HG02885 (cell line): ENCODE data around the gene DLK2.
"Not testable (repeated sequence)": the region's sequence is repeated elsewhere in the genome, so short reads cannot be mapped to it uniquely, and the experiment has no call there.

Experiments used
- ATAC-seq: cut with Tn5 transposase; IDR thresholded peaks from one replicate; pipeline ENCODE4 v1.9.1; 2021; ENCODE audit warnings: mild to moderate bottlenecking; ENCODE audit not compliant: unreplicated experiment, poor library complexity

Gene DLK2

GRCh38 chr6:43455531-43456428 is at the start of gene DLK2:
Gene DLK2 (minus strand): TSS chr6:43455548. CDS start chr6:43454825, 723 bp downstream.
- ATAC-seq = peak; percentile 21

- no peak for ATAC-seq
Observed at GRCh38 chr6:43503443-43503842, 48.1 kb upstream of the DLK2 start.

GRCh38 chr6:43502666-43503065 is 47.3 kb upstream of the DLK2 start:
- ATAC-seq = no peak

GRCh38 chr6:43500921-43501320 is 45.6 kb upstream of the DLK2 start:
- ATAC-seq = no peak

GRCh38 chr6:43499028-43499815 is 43.9 kb upstream of the DLK2 start:
- no peak for ATAC-seq

- ATAC-seq = not testable (repeated sequence)
Observed at GRCh38 chr6:43498291-43498690, 42.9 kb upstream of the DLK2 start.

- no peak for ATAC-seq
Observed at GRCh38 chr6:43497689-43498088, 42.3 kb upstream of the DLK2 start.

GRCh38 chr6:43497129-43497396 is 41.7 kb upstream of the DLK2 start:
- ATAC-seq = no peak

GRCh38 chr6:43496370-43497128 is 41.2 kb upstream of the DLK2 start:
- no peak for ATAC-seq

- no peak for ATAC-seq
Observed at GRCh38 chr6:43495409-43495941, 40.1 kb upstream of the DLK2 start.

GRCh38 chr6:43494766-43495165 is 39.4 kb upstream of the DLK2 start:
- ATAC-seq = no peak

- no peak for ATAC-seq
Observed at GRCh38 chr6:43494321-43494720, 39.0 kb upstream of the DLK2 start.

- ATAC-seq = no peak
Observed at GRCh38 chr6:43493833-43494232, 38.5 kb upstream of the DLK2 start.

GRCh38 chr6:43493230-43493629 is 37.9 kb upstream of the DLK2 start:
- ATAC-seq = no peak

GRCh38 chr6:43492673-43493072 is 37.3 kb upstream of the DLK2 start:
- ATAC-seq = no peak

GRCh38 chr6:43491750-43492661 is 36.7 kb upstream of the DLK2 start:
- ATAC-seq = no peak

- no peak for ATAC-seq
Observed at GRCh38 chr6:43490523-43490939, 35.2 kb upstream of the DLK2 start.

- ATAC-seq = no peak
Observed at GRCh38 chr6:43489277-43490072, 34.1 kb upstream of the DLK2 start.
